NCI-H1048 (cell line): Measurements from ENCODE around the gene CHST15.
"Not testable (repeated sequence)": the region's sequence is repeated elsewhere in the genome, so short reads cannot be mapped to it uniquely, and the experiment has no call there.

Experiments used
- DNase-seq: peaks from one replicate; lab custom pipeline; 2025; lab: John Stamatoyannopoulos, UW

The CHST15 gene

DNA sequence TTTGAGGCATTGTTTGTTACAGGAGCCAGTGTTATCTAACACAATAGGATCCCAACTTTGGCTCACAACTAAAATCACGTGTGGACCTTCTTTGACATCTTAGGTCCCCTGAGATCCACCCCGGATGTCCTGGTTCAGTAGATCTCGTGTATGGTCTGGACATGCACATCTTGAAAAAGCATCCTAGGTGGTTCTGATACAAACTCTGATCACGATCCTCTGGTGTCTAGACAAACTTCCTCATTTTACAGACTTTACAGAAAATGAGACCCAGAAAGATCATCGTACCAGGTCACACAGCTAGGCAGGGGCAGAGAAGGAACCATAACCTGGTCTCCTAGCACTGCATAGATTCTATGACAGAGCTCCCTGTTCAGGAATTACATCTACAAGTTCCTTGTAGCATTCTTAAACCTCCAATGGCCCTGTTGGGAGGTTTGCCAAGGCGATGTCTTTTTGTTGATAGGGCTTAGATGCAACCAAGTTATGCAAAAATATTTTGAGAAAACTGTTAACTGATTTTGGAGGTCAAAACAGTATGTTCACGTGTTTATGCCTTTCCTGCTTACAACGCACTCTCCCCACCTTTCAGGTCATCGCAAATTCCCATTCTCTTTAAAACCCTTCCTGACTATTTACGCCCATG, 30.8 kb upstream of the CHST15 start:
- DNase-seq: no peak

DNA sequence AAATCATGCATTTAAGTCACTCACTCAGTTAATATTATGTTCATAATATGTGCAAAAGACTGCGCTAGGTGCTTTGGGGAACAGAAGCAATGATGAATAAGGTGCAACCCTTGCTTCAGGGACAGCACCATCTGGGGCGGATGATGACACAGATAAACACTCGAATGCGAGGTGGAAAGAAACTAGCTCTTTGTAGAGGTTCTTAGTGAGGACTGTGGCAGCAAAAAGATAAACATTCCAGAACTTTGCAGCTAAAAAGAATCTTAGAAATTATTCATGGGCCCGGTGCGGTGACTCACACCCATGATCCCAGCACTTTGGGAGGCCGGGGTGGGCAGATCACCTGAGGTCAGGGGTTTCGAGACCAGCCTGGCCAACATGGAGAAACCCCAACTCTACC, 29.8 kb upstream of the CHST15 start:
- no peak for DNase-seq

DNA sequence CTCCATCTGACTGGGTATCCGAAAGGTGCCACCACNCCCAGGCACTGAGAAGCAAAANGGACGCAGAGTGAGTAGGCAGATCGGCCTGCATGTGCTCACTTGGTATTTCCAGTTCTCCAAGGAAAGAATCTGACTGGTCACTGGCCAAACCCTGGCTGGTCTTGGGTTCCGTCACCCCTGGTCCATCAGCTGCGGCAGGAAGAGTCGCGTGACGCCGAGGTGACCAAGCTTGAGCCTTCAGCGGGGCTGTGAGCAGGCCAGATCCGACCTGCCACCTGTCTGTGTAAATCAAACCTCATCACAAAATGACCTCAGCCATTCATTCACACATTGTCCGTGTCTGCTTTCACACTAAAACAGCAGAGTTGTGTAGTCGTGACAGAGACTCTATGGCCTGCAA, 28.8 kb upstream of the CHST15 start:
- DNase-seq: no peak

DNA sequence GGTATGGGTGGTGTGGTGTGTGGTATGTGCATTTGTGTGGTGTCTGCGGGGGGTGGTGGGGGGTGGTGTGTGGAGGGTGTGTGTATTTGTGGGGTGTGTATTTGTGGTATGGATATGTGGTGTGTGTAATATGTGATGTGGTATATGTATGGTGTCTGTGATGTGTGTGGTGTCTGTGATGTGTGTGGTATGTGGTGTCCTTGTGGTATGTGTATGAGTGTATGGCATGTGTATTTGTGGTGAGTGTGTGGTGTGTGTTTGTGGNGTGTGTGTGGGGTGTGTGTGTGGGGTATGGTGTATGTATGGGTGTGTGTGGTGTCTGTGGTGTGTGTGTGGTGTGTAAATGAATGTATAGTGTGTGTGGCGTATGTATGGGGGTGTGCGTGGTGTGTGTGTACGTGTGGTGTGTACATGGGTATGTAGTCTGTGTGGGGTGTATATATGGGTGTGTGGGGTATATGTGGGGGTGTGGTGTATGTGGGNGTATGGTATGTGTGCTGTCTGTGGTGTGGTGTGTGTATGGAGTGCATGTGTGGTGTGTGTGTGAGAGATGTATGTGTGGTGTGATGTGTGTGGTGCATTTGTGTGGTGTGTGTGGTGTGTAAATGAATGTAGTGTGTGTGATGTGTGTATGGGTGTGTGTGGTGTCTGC, 27.1 kb upstream of the CHST15 start:
- no peak for DNase-seq

DNA sequence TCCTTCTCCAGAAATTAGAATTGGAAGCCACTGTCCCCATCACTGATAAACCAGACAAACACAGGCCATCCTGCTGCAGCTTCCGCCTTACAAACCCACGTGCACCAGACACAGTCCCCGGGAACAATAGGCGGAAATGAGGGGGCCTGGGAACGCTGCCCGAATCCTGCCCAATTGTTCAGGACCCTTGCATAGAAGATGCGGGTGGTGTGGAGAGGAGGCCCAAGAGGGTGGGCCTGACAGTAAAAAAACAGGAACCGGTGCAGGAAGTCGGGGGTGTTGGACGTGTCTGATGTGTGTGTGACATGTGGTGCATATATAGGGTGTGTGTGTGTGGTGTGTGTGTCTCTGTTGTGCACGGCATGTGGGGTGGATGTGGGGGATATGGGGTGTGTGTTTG, 26.5 kb upstream of the CHST15 start:
- DNase-seq: no peak

DNA sequence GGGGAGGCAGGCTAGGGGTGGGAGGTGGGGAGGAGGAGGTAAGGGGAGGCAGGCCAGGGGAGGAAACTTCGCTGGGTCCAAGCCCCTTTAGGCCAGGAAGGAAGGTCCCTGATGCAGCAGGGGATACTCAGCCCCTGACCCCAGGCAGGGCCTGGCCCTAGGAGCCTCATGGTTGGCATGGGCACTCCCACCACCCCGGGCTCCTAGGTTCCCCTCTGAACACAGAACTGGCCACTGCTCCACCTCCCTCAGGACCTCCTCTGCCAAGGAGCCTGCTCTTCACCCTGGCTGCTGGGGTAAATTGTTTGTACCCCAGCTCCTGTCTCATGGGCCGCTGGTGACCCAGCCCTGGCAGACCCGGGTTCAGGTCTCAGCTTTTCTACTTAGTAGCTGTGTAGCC, 25.8 kb upstream of the CHST15 start:
- DNase-seq: no peak

DNA sequence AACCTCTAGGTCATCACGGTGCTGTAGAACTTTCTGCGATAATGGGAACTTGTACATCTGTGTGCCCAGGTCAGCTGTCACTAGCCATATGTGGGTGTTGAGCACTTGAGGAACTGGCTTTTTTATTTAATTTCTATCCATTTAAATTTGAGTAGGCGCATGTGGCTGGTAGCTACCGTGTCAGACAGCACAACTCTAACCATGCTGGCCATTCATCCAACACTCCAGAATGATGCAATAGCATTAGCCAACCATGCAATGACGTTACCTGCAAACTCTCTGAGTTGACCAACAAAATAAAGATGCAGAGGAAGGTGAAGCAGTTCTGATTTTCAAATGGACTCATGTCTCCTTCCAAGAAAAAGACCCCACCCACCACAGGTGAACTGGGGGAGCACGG, 24.4 kb upstream of the CHST15 start:
- no peak for DNase-seq

DNA sequence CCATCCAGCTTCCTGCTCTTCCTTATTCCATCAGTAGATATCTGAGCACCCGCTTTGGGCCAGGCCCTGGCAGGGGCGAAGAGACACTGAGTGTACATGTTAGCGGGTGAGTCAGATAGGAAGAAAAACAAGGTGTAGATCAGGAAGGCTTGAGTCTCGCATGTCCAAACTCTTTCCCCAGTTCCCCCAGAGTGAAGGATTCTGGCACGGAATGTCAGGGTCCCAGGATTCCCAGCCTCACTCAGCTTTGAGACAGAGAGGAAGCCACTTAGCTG, 24.1 kb upstream of the CHST15 start:
- DNase-seq: no peak

DNA sequence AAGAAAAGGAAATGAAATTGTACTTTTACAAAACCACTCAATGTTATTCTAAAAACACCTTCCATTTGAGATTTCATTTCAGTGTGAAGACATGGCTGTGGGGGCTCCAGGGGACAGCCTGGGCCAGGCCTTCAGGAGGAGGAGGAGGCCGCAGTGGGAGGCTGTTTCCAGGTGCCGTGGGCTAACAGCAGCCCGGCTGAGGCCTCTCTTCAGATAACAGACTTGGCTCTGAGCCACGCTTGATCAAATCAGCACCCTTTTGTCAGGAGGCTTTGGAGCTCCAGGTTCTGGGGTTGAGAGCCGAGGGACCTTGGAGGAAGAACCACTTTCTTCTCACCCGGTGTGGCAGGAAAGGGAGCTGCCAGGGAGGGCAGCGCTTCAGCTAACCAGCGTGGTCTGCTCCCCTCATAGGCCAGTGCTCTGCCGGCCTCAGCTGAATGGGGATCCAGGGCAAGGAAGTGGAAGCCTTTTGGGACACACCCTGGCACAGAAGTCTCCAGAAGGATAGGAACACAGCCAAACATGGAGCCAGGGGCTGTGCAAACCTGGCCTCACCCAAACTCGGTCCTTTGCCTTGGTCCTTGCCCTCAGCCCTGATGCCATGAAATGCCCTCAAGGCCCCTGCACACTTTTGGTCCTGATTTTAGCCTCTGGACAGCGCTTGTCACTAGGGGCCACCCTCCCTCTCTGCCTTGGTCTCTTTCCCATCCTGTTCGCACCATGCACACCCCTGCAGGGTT, 23.5 kb upstream of the CHST15 start:
- no peak for DNase-seq

DNA sequence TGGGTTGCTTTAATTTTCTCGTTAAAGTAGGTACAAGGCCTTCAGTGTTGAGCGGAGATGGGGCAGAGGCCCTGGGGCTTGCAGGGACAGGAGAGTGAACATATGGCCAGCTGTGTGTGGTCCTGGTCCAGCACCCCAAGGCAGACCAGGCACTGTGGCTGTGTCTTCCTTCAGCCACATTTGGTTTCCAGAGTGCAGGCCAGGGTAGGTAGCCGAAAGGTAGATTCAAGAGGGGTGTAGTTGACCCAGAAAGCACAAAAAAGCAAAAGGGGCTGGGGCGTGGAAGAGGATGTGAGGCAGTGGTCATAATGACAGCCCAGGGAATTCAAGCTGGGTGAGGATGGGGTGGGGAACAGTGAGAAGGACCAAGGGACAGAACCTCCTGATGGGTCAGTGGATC, 21.3 kb upstream of the CHST15 start:
- no peak for DNase-seq

DNA sequence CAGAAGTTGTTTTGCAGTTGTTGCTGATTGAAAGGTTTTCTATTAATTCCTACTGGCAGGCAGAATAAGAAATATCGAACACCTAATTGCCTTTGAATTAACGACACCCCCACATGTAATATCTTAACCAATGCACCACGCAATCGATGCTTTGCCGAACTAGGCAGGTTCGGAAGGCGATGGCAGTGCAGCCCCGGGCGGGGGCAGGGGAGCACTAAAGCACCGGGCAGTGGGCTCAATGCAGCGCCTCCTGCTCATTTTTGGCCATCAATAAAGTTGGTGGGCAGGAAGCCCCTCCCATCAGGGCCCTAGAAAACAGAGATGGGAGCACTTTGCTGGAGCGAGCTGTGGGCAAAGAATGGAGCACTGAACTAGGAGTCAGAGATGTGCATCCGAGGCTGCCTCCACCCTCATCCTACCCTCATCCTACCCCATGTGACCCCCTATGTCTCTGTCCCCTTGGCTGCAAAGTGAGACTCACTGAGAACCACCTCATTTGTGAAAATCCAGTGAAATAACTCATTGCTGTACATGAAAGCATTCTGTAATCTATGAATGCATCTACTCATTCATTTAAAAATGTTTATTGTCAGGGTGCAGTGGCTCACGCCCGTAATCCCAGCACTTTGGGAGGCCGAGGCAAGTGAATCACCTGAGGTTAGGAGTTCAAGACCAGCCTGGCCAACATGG, 19.6 kb upstream of the CHST15 start:
- no peak for DNase-seq

DNA sequence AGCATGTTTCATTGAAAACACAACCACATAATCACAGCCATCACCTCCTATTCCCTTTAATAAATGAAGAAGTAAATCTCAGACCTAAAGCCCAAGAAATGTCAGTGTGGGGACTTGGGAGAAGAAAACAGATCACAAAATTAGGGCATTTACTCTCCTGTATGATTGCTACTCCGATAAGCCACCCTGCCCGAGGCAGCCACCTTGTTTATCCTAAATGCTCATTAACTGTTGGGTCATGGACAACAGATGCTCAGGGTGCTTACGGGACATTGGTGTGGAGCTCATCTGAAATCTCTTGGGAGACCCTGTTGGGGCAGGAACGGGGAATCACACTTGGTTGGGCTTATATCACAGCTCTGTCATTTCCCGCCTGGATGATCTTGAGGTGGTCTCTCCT, 17.5 kb upstream of the CHST15 start:
- no peak for DNase-seq

DNA sequence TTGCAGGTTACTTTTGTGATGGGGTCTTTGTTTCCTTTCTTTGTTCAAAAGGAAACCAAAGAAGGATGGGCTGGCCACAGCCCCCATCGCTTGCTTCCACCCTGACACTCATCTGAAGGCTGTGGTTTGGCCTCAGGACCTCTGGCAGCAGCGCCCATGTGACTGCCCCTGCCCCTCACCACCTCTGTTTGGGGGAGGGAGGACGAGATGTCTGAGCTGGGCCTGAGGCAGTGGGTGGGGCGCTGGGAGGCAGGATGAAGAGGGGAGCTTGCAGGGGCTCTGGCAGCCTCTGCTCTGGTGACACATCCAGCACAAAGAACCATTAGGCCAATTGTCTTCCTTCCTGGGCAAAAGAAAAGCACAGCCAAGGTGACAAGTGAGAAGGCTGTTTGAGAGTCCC, 15.9 kb upstream of the CHST15 start:
- DNase-seq: no peak

DNA sequence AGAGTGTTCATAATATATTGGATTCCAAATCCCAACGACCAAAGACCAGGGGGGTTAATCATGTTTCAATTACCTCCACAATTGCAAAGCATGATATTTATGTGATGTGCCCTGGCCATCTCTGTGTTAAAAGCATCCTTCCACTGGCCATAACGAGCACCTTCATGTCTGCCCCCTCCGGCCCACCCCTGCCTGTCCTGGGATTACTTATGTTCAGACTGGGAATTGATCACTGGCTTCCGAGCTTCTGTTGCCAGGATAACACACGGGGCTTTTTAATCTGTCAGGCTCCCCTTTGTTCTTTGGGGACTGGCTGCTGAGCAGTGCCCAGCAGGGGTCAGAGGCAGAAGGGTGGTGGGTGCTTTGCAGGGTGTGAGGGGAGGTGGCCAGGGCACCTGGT, 13.7 kb upstream of the CHST15 start:
- no peak for DNase-seq

DNA sequence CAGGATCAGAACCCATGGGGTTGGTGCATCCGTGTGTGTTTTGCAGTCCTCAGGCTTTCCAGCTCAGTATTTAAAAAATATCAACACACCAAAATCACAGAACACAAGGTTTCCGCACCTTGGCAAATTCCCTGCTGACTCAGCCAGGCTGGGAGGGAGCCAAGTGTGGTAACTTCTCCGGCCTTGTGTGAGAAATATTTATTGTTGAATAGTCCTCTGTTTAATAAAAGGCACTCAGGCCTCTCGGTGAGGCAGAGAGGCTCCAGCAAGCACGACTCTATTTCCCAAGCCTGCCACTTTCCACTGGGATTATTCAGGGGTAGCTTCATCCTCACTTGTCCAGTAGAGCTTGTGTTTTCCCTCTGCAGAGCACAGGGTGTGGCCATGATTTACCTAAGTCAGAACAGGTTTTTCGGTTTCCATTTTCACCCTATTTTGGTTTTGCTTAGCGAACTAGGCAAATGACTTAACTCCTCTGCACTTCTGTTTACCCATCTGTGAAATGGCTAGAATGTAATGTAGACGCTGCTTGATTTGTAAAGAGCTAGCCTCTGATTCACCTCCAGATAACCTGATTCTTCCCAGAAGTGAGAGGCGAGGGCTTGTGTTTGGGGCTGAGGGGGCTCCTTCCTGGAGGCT, 13.0 kb upstream of the CHST15 start:
- no peak for DNase-seq

DNA sequence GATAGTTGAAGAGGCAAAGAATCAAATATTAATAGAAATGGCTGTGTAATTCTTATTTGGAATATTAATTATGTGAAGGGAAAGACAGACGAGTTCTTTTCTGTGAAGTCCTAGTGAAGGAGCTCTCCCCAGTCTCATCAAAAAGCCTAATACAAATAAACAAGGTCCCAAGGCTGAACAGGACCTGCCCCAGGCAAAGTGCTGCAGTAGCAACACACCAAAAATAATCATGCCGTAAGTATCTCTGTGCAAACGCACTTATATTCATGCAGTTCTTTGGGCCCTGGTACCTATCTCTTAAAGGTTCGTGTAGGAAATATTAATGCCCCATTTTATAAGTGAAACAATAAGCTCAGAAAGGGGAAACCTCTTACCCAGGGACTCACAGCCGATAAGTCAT, 12.2 kb upstream of the CHST15 start:
- no peak for DNase-seq

DNA sequence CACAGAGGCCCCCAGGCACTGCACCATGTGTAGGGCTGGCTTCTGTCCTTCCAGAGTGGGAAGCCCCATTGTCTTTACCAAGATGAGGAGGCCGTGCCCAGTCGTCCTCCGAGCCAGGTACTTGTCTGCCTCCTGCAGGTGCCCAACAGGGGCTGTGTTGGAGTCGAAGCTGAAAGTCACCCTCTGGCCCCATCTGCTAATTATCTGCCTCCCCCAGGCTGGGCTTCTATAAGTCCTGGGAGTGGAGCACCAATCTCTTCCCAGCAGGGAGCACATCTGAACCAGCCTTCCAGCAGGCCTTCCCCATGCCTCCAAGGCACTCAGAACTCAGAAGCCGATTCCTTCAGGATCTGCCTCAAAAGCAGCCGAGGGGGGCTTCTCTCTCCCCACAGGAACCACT, 11.6 kb upstream of the CHST15 start:
- DNase-seq: no peak

DNA sequence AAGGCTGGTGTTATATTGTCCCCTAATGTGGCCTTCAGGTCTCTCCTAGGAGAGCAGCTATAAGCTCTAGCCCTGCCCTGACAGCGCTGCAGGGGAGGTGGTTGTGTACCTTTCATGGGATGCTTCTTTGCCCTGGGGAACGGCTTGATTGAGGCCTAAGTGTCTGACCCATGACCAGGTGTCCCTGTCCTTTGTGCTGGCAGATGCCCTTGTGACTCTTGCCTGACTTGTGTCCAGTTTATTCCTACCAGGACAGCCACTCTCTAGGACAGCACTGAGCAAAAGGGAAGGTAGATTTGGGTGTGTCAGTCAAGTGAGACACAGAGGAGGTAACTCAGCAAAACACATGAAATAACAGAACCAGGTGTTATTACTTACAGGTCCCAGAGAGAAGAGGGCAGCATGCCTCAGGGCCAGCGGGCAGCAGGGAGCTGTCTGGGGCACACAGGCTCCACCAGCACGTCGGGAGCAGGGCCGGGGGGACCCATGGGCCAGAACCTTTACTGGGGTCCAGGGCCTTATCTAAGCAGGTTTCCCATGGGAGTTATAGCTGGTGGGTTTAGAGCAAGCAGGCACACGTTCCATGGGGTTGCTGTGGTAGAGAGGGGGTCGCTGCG, 10.7 kb upstream of the CHST15 start:
- DNase-seq: no peak

DNA sequence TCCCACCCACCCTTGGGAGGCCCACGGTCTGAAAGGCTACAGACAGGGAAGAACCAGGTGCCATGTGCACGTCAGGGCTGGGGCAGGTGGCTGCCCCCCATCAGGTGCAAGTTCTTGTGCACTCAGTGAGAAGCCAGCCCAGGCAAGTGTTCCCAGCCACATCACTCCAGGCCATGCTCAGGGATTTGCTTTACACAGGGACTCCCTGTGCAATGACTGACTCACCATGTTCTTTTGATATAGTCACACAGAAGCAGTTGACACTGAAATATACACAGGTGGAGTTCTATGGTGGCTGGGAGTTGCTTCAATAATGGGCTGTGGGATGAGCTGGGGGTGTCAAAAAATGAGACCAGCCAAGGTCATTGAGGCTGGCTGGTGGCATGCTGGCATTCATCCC, 8.0 kb upstream of the CHST15 start:
- no peak for DNase-seq

DNA sequence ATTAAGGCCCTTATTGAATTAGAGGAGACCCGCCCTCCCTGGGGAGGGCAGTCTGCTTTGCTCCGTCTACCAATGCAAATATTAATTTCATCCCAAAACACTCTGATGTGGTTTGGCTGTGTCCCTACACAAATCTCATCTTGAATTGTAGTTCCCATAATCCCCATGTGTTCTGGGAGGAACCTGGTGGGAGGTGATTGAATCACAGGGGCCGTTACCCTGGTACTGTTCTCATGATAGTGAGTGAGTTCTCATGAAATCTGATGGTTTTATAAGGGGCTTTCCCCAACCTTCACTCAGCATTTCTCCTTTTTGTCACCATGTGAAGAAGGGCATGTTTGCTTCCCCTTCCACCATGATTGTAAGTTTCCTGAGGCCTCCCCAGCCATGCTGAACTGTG, 7.3 kb upstream of the CHST15 start:
- DNase-seq: not testable (repeated sequence)

DNA sequence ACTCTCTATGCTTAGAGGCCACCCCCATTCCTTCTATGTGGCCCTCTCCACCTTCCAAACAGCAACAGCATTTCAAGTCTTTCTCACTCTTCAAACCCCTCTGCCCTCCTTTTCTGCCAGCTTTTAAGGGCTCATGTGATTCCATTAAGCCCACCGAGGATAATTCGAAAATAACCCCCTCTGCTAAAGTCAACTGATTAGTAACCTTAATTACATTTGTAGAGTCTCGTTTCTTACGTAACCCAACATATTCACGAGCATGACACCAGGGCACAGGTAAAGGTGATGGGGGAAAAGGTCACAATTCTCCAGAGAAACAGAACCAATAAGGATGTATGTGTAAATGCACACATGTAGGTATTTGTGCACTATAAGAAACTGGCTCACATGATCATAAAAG, 6.7 kb upstream of the CHST15 start:
- DNase-seq: no peak

DNA sequence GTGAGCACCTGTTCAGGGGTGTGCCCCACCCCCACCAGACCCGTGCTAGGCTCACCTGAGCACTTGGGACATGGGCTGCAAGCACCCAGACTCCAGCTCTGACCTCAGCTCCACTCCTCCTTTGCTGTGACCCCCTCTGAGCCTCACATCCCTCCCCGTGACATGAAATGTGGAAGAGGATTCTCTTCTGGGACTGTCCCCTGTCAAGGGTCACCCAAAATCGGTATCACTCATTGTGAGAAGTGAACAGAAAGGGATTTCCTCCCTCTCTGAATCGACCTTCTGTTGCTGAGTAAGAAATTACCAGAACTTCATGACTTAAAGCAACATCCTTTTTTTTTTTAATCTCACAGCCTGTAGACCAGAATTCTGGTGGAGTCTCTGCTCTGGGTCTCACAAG, 6.2 kb upstream of the CHST15 start:
- no peak for DNase-seq
